AG09319 (cell line): Measurements from ENCODE around the gene SFMBT2.

Source experiments
- DNase-seq: peaks from one replicate; pipeline ENCODE4 v3.0.0-alpha.2; 2010; ENCODE audit warnings: low read depth; ENCODE audit errors: extremely low read depth
- CTCF ChIP-seq: IDR thresholded peaks from 2 replicates; pipeline ENCODE4 v1.5.1; 2011; ENCODE audit warnings: low read depth, mild to moderate bottlenecking, inconsistent platforms, low read length, moderate library complexity

The SFMBT2 gene

GRCh38 chr10:7320072-7320471 lies 90.8 kb downstream of the SFMBT2 start:
- TF ChIP-seq CTCF = no peak
- no peak for DNase-seq

GRCh38 chr10:7319632-7320031 lies 91.2 kb downstream of the SFMBT2 start:
- DNase-seq = no peak
- TF ChIP-seq CTCF = no peak

- TF ChIP-seq CTCF = no peak
- no peak for DNase-seq
These were observed 92.0 kb downstream of the SFMBT2 start for GRCh38 chr10:7318836-7319235.

GRCh38 chr10:7317786-7318446 lies 92.9 kb downstream of the SFMBT2 start:
- no peak for DNase-seq
- TF ChIP-seq CTCF = no peak

GRCh38 chr10:7316839-7317238 lies 94.0 kb downstream of the SFMBT2 start:
- DNase-seq = no peak
- no peak for TF ChIP-seq CTCF

GRCh38 chr10:7315906-7316305 lies 94.9 kb downstream of the SFMBT2 start:
- TF ChIP-seq CTCF = no peak
- DNase-seq = no peak

- no peak for TF ChIP-seq CTCF
- no peak for DNase-seq
These were observed 96.7 kb downstream of the SFMBT2 start for GRCh38 chr10:7314170-7314569.
